GM13976 (cell line): ENCODE results near the gene OSBPL2.

ENCODE experiments used
- DNase-seq: peaks from one replicate; pipeline ENCODE4 v3.0.0; 2012; ENCODE audit warnings: low spot score
- CTCF ChIP-seq: IDR thresholded peaks from 2 replicates; pipeline ENCODE4 v1.5.1; 2012; ENCODE audit warnings: borderline replicate concordance, mild to moderate bottlenecking; ENCODE audit not compliant: insufficient read depth; ENCODE audit errors: extremely low read depth, missing control alignments, control extremely low read depth
- in situ Hi-C: fragments of 300-500 bp; cut with MboI; formaldehyde crosslinking; loops from one replicate; pipeline ENCODE4 v1.12.0; 2022; ENCODE audit warnings: low sequenced_read_pairs, mixed read lengths, inconsistent platforms; ENCODE audit not compliant: unreplicated experiment

Gene OSBPL2

GRCh38 chr20:62344782-62345181 is 106.5 kb downstream of the OSBPL2 start:
- in situ Hi-C loops: no loop called here
- TF ChIP-seq CTCF: no peak
- no peak for DNase-seq
